ENCODE measurements around the gene BCL2L1.

GRCh38 chr20:31695849-31696804 lies 26.5 kb downstream of the BCL2L1 start:
- TF ChIP-seq, protein P1, sequence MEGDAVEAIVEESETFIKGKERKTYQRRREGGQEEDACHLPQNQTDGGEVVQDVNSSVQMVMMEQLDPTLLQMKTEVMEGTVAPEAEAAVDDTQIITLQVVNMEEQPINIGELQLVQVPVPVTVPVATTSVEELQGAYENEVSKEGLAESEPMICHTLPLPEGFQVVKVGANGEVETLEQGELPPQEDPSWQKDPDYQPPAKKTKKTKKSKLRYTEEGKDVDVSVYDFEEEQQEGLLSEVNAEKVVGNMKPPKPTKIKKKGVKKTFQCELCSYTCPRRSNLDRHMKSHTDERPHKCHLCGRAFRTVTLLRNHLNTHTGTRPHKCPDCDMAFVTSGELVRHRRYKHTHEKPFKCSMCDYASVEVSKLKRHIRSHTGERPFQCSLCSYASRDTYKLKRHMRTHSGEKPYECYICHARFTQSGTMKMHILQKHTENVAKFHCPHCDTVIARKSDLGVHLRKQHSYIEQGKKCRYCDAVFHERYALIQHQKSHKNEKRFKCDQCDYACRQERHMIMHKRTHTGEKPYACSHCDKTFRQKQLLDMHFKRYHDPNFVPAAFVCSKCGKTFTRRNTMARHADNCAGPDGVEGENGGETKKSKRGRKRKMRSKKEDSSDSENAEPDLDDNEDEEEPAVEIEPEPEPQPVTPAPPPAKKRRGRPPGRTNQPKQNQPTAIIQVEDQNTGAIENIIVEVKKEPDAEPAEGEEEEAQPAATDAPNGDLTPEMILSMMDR (IDR thresholded peaks at IDR 0.05) = no peak
- TF ChIP-seq POLR2A (IDR thresholded peaks at IDR 0.05) (no peak), EP300 (IDR thresholded peaks at IDR 0.05) (no peak)

Data from ovary (tissue), 3 donors.